SH-SY5Y (cell line): ENCODE data around the gene MPDZ.

Source experiments
- GATA2 ChIP-seq: IDR thresholded peaks from 2 replicates; pipeline ENCODE4 v1.6.1; 2011; ENCODE audit warnings: mild to moderate bottlenecking, low read depth, low read length
- GATA3 ChIP-seq: IDR thresholded peaks from 2 replicates; pipeline ENCODE4 v1.6.1; 2011; ENCODE audit warnings: low read depth, mild to moderate bottlenecking, low read length, moderate library complexity

- no peak for TF ChIP-seq GATA3
- TF ChIP-seq GATA2: no peak
Observed at GRCh38 chr9:13281356-13282016, 2.0 kb upstream of the MPDZ start.
